ENCODE results near the gene STK17B. TPM values are rescaled to one million over a fixed set of nuclear protein-coding genes. Genes with fewer than 3 reads are reported as not detected.

The STK17B gene
- total RNA-seq, 2 experiments from 2014 or later: 645 to 648 TPM

- Histone ChIP-seq H3K4me3 (ENCODE audit: low read length) (no peak overlapping the region), H3K27me3 (ENCODE audit: control insufficient read depth in 1 of 2, insufficient read depth in 2 of 2, low read length in 2 of 2) (no peaks in the 10 kb centered on the region), H3K36me3 (ENCODE audit: insufficient read depth, low read length) (peaks cover 95% of the 10 kb centered on the region), H3K27ac (ENCODE audit: low read depth in 1 of 2, low read length in 2 of 2) (peak overlapping the region; percentile 9 to 23), H3K9me3 (ENCODE audit: control insufficient read depth in 1 of 2, insufficient read depth in 1 of 2, low read length in 2 of 2) (no peaks in the 10 kb centered on the region), H3K4me1 (ENCODE audit: insufficient read depth, low read length) (peaks cover 44% of the 10 kb centered on the region)
- H3K4me1 Mint-ChIP-seq (ENCODE audit: low read depth): peaks cover 83% of the 10 kb centered on the region
- no peak for ATAC-seq (ENCODE audit: poor library complexity)
- H3K27ac Mint-ChIP-seq: peak overlapping the region; percentile 77
- peak overlapping the region; percentile 56 for H3K4me3 Mint-ChIP-seq
- POLR2A ChIA-PET: interaction anchor here (0.7 to 8.2 kb wide), 4 partner anchors 21 to 56 kb away, joined by 3 to 82 read pairs (median 14); partner anchors contain the start of gene STK17B
- H3K27me3 Mint-ChIP-seq: no peaks in the 10 kb centered on the region
- H3K36me3 Mint-ChIP-seq (ENCODE audit: low read depth): peaks cover 100% of the 10 kb centered on the region
- no peak for TF ChIP-seq CTCF (IDR thresholded peaks at IDR 0.05)
- intact Hi-C loops (cut with DNase I, micrococcal nuclease): loop anchor here (2.0 kb wide), 2 partner anchors 13 to 25 kb away; no protein-coding TSS in a partner anchor
- CTCF ChIA-PET: no interaction called here
- no peaks in the 10 kb centered on the region for H3K9me3 Mint-ChIP-seq
- no peak for DNase-seq
Observed at GRCh38 chr2:196143730-196144131, 27.6 kb downstream of the STK17B start.

- H3K27me3 Mint-ChIP-seq: no peaks in the 10 kb centered on the region
- no peak for ATAC-seq (ENCODE audit: poor library complexity)
- H3K27ac Mint-ChIP-seq: peak overlapping the region; percentile 77
- ChIA-PET POLR2A (interaction anchor here (0.6 to 8.2 kb wide), 6 partner anchors 22 to 126 kb away, joined by 3 to 82 read pairs (median 4); partner anchors contain the start of gene STK17B), CTCF (interaction anchor here (0.9 kb wide), 1 partner anchor 17 kb away, joined by 3 read pairs; no protein-coding TSS in a partner anchor)
- intact Hi-C loops (cut with DNase I, micrococcal nuclease): loop anchor here in 1 of 2 experiments (2.0 kb wide), 1 partner anchor 14 kb away; no protein-coding TSS in a partner anchor
- DNase-seq: no peak
- peaks cover 80% of the 10 kb centered on the region for H3K4me1 Mint-ChIP-seq (ENCODE audit: low read depth)
- H3K4me3 ChIP-seq (ENCODE audit: low read length): no peak overlapping the region
- H3K36me3 ChIP-seq (ENCODE audit: insufficient read depth, low read length): peaks cover 95% of the 10 kb centered on the region
- H3K36me3 Mint-ChIP-seq (ENCODE audit: low read depth): peaks cover 100% of the 10 kb centered on the region
- no peak for TF ChIP-seq CTCF (IDR thresholded peaks at IDR 0.05)
- no peaks in the 10 kb centered on the region for H3K27me3 ChIP-seq (ENCODE audit: control insufficient read depth in 1 of 2, insufficient read depth in 2 of 2, low read length in 2 of 2)
- no peaks in the 10 kb centered on the region for H3K9me3 Mint-ChIP-seq
- peaks cover 41% of the 10 kb centered on the region for H3K4me1 ChIP-seq (ENCODE audit: insufficient read depth, low read length)
- peak overlapping the region in 1 of 2 donors; percentile 9 for H3K27ac ChIP-seq (ENCODE audit: low read depth in 1 of 2, low read length in 2 of 2)
- H3K9me3 ChIP-seq (ENCODE audit: control insufficient read depth in 1 of 2, insufficient read depth in 1 of 2, low read length in 2 of 2): no peaks in the 10 kb centered on the region
- H3K4me3 Mint-ChIP-seq: peak overlapping the region; percentile 48
Observed at GRCh38 chr2:196142825-196143224, 28.6 kb downstream of the STK17B start.

DNA sequence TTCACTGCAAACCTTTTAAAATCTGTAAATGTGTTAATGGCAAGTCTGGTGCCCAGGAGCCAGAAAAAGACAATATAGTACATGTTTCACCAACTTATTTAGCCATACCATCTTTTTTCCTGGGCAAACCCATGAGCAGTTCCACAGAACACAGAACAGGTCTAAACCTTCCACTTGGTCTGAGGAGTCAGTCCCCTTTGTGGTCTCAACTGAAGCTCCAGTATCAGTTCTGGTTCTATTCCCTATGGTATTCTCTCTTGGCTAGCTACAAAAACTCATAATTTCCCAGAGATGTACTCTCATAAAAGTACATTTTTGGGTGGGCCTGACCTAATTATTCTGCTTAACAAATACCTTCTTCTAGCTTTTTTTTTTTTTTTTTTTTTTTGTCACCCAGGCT is 31.2 kb downstream of the STK17B start:
- Histone ChIP-seq H3K27me3 (ENCODE audit: control insufficient read depth in 1 of 2, insufficient read depth in 2 of 2, low read length in 2 of 2) (no peaks in the 10 kb centered on the region), H3K36me3 (ENCODE audit: insufficient read depth, low read length) (peaks cover 95% of the 10 kb centered on the region), H3K4me3 (ENCODE audit: low read length) (no peak overlapping the region), H3K9me3 (ENCODE audit: control insufficient read depth in 1 of 2, insufficient read depth in 1 of 2, low read length in 2 of 2) (peaks cover 0 to 4% of the 10 kb centered on the region in 2 experiments), H3K4me1 (ENCODE audit: insufficient read depth, low read length) (peaks cover 24% of the 10 kb centered on the region), H3K27ac (ENCODE audit: low read depth in 1 of 2, low read length in 2 of 2) (no peak overlapping the region)
- ChIA-PET CTCF (interaction anchor here (0.6 to 1.4 kb wide), 6 partner anchors 8 to 1679 kb away, joined by 3 to 4 read pairs (median 3); no protein-coding TSS in a partner anchor), POLR2A (interaction anchor here (0.6 to 8.2 kb wide), 5 partner anchors 11 to 90 kb away, joined by 3 to 82 read pairs (median 5); partner anchors contain the start of gene STK17B)
- peaks cover 3% of the 10 kb centered on the region for H3K9me3 Mint-ChIP-seq
- peak overlapping the region; percentile 77 for H3K27ac Mint-ChIP-seq
- peak overlapping the region; percentile 45 for H3K4me3 Mint-ChIP-seq
- TF ChIP-seq CTCF (IDR thresholded peaks at IDR 0.05): no peak
- H3K4me1 Mint-ChIP-seq (ENCODE audit: low read depth): peaks cover 77% of the 10 kb centered on the region
- DNase-seq (no peak), ATAC-seq (ENCODE audit: poor library complexity) (no peak)
- peaks cover 100% of the 10 kb centered on the region for H3K36me3 Mint-ChIP-seq (ENCODE audit: low read depth)
- H3K27me3 Mint-ChIP-seq: no peaks in the 10 kb centered on the region
- intact Hi-C loops (cut with DNase I, micrococcal nuclease): no loop called here
